ENCODE measurements around the gene C3orf18. TPM values are rescaled to one million over a fixed set of nuclear protein-coding genes. Genes with fewer than 3 reads are reported as not detected.

Gene C3orf18
- total RNA-seq, 2 experiments from 2014 or later = 3.9 to 5.2 TPM

DNA sequence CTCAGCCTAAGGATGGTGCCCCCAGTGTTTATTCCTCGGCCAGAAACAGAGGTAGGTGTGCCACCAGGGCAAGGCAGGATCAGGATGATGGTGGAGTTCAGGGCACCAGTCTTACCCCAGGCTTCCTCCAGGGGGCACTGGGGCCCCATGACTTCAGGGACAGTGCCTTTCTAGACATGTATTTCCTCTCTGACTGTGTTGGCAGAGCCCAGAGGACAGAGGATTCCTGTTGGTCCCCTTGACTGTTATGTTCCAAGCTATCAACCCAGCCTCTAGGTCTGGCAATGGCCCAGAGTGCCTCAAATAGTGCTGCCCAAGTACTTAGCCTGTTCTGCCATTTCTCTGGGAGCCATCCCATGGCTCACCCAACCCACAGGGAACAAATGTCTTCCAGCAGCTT is 4.6 kb upstream of the C3orf18 start:
- H3K4me3 ChIP-seq (ENCODE audit: low read length) = no peak overlapping the region

DNA sequence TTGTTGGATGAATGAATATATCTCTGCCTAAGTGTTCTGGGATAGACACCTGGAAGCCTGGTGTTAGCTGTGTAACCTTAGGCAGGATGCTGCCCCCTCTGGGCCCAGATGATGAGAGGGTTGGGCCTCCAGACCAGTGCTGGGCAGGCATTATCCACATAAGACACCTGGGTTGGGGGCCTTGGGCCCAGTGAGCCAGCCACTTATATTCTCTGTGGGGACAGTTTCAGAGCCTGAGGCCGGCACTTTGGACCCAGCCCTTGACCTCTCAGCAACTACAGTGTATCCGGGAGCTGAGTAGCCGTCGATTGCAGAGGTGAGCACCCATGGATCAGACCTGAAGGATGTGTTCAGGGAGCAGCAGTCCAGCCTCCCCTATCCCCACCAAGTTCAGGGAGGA is 3.9 kb upstream of the C3orf18 start:
- CTCF ChIA-PET = interaction anchor here (1.4 to 6.8 kb wide), 4 partner anchors 17 to 872 kb away, joined by 3 to 234 read pairs (median 14); partner anchors contain the start of genes CISH and MAPKAPK3
- DNase-seq (no peak), ATAC-seq (ENCODE audit: poor library complexity) (no peak)
- Mint-ChIP-seq H3K4me1 (ENCODE audit: low read depth) (peaks cover 80% of the 10 kb centered on the region), H3K9me3 (no peaks in the 10 kb centered on the region), H3K27me3 (no peaks in the 10 kb centered on the region), H3K4me3 (no peak overlapping the region), H3K27ac (peak overlapping the region; percentile 89), H3K36me3 (ENCODE audit: low read depth) (peaks cover 28% of the 10 kb centered on the region)
- POLR2A ChIA-PET = interaction anchor here (6.8 to 13.2 kb wide), 2 partner anchors 19 to 39 kb away, joined by 69 to 446 read pairs; partner anchors contain the start of genes CISH and MAPKAPK3
- peaks cover 97% of the 10 kb centered on the region for H3K4me1 ChIP-seq (ENCODE audit: insufficient read depth, low read length)
- H3K9me3 ChIP-seq (ENCODE audit: control insufficient read depth in 1 of 2, insufficient read depth in 1 of 2, low read length in 2 of 2) = no peaks in the 10 kb centered on the region
- TF ChIP-seq, protein P1, sequence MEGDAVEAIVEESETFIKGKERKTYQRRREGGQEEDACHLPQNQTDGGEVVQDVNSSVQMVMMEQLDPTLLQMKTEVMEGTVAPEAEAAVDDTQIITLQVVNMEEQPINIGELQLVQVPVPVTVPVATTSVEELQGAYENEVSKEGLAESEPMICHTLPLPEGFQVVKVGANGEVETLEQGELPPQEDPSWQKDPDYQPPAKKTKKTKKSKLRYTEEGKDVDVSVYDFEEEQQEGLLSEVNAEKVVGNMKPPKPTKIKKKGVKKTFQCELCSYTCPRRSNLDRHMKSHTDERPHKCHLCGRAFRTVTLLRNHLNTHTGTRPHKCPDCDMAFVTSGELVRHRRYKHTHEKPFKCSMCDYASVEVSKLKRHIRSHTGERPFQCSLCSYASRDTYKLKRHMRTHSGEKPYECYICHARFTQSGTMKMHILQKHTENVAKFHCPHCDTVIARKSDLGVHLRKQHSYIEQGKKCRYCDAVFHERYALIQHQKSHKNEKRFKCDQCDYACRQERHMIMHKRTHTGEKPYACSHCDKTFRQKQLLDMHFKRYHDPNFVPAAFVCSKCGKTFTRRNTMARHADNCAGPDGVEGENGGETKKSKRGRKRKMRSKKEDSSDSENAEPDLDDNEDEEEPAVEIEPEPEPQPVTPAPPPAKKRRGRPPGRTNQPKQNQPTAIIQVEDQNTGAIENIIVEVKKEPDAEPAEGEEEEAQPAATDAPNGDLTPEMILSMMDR (IDR thresholded peaks at IDR 0.05) = no peak
- H3K4me3 ChIP-seq (ENCODE audit: low read length) = no peak overlapping the region
- H3K27ac ChIP-seq (ENCODE audit: low read depth in 1 of 2, low read length in 2 of 2) = no peak overlapping the region
- H3K27me3 ChIP-seq (ENCODE audit: control insufficient read depth in 1 of 2, insufficient read depth in 2 of 2, low read length in 2 of 2) = no peaks in the 10 kb centered on the region
- H3K36me3 ChIP-seq (ENCODE audit: insufficient read depth, low read length) = peaks cover 7% of the 10 kb centered on the region
- intact Hi-C loops (cut with DNase I, micrococcal nuclease) = loop anchor here in 1 of 2 experiments (5.0 kb wide), 1 partner anchor 801 kb away; no protein-coding TSS in a partner anchor

More for the DNA sequence above, 4.6 kb upstream of the C3orf18 start:
- H3K27ac ChIP-seq (ENCODE audit: low read depth in 1 of 2, low read length in 2 of 2) = peak overlapping the region; percentile 31 to 68
- peaks cover 8% of the 10 kb centered on the region for H3K36me3 ChIP-seq (ENCODE audit: insufficient read depth, low read length)
- H3K4me3 Mint-ChIP-seq = peak overlapping the region; percentile 87
- H3K27me3 ChIP-seq (ENCODE audit: control insufficient read depth in 1 of 2, insufficient read depth in 2 of 2, low read length in 2 of 2) = no peaks in the 10 kb centered on the region
- CTCF ChIA-PET = interaction anchor here (0.7 to 6.8 kb wide), 14 partner anchors 12 to 871 kb away, joined by 3 to 234 read pairs (median 4); partner anchors contain the start of genes CISH, DOCK3 and MAPKAPK3
- ATAC-seq (ENCODE audit: poor library complexity) = peak; percentile 35
- POLR2A ChIA-PET = interaction anchor here (6.8 to 13.2 kb wide), 2 partner anchors 18 to 38 kb away, joined by 69 to 446 read pairs; partner anchors contain the start of genes CISH and MAPKAPK3
- H3K27me3 Mint-ChIP-seq = no peaks in the 10 kb centered on the region
- TF ChIP-seq, protein P1 (IDR thresholded peaks at IDR 0.05) = peak; percentile 84
- peaks cover 28% of the 10 kb centered on the region for H3K36me3 Mint-ChIP-seq (ENCODE audit: low read depth)
- peaks cover 74% of the 10 kb centered on the region for H3K4me1 Mint-ChIP-seq (ENCODE audit: low read depth)
- H3K4me1 ChIP-seq (ENCODE audit: insufficient read depth, low read length) = peaks cover 97% of the 10 kb centered on the region
- peak overlapping the region; percentile 77 for H3K27ac Mint-ChIP-seq
- intact Hi-C loops (cut with DNase I, micrococcal nuclease) = loop anchor here (1.0 to 5.0 kb wide), 5 partner anchors 17 to 800 kb away; no protein-coding TSS in a partner anchor
- no peaks in the 10 kb centered on the region for H3K9me3 ChIP-seq (ENCODE audit: control insufficient read depth in 1 of 2, insufficient read depth in 1 of 2, low read length in 2 of 2)
- no peaks in the 10 kb centered on the region for H3K9me3 Mint-ChIP-seq
- DNase-seq = peak; percentile 64 to 90 (median 77)

DNA sequence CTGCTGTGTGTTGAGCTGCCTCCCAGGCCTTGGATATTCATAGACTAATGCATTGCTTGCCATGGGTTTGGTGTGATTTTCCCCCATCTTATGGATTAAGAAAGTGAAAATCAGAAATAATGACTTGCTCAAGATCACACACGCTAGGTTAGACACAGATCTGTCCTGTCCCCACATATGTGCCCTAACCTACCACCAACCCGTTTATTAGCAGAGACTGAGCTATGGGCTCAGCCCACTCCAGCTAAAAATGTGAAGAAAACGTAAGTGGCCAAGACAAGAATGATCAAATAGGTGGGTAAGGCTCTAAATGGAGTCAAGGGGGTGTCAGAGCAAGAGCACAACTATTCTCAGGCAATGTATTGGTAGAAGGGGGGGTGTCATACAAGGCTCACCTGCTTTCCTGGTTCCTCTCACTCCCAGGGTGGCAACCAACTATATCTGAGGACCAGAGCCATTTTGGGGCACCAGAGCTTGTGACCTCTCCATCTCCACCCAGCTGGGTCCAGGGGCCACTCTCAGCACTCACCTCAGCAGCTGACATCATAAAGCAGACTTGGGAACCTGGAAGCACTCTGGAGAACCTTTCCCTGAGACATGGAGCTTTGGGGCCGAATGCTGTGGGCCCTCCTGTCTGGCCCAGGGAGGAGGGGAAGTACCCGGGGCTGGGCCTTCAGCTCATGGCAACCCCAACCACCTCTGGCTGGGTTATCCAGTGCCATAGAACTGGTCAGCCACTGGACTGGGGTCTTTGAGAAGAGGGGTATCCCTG is 3.1 kb upstream of the C3orf18 start:
- peaks cover 86% of the 10 kb centered on the region for H3K4me1 Mint-ChIP-seq (ENCODE audit: low read depth)
- no peaks in the 10 kb centered on the region for H3K27me3 Mint-ChIP-seq
- H3K9me3 Mint-ChIP-seq = no peaks in the 10 kb centered on the region
- ChIA-PET CTCF (interaction anchor here (0.9 to 6.8 kb wide), 6 partner anchors 10 to 872 kb away, joined by 3 to 234 read pairs (median 5); partner anchors contain the start of genes CISH and MAPKAPK3), POLR2A (interaction anchor here (2.0 to 13.2 kb wide), 5 partner anchors 20 to 816 kb away, joined by 12 to 446 read pairs (median 27); partner anchors contain the start of genes CISH, MANF and MAPKAPK3)
- H3K27ac ChIP-seq (ENCODE audit: low read depth in 1 of 2, low read length in 2 of 2) = peak overlapping the region; percentile 80 to 83
- H3K4me3 ChIP-seq (ENCODE audit: low read length) = no peak overlapping the region
- no peaks in the 10 kb centered on the region for H3K9me3 ChIP-seq (ENCODE audit: control insufficient read depth in 1 of 2, insufficient read depth in 1 of 2, low read length in 2 of 2)
- ATAC-seq (ENCODE audit: poor library complexity) (no peak), DNase-seq (no peak)
- H3K27me3 ChIP-seq (ENCODE audit: control insufficient read depth in 1 of 2, insufficient read depth in 2 of 2, low read length in 2 of 2) = no peaks in the 10 kb centered on the region
- H3K36me3 ChIP-seq (ENCODE audit: insufficient read depth, low read length) = peaks cover 7% of the 10 kb centered on the region
- H3K4me3 Mint-ChIP-seq = peak overlapping the region; percentile 97
- peaks cover 28% of the 10 kb centered on the region for H3K36me3 Mint-ChIP-seq (ENCODE audit: low read depth)
- peak overlapping the region; percentile 89 for H3K27ac Mint-ChIP-seq
- H3K4me1 ChIP-seq (ENCODE audit: insufficient read depth, low read length) = peaks cover 94% of the 10 kb centered on the region
- TF ChIP-seq, protein P1 (IDR thresholded peaks at IDR 0.05) = no peak
- intact Hi-C loops (cut with DNase I, micrococcal nuclease) = loop anchor here in 1 of 2 experiments (5.0 kb wide), 1 partner anchor 802 kb away; no protein-coding TSS in a partner anchor

Data from CD4-positive, alpha-beta T cell (primary cell).